ENCODE results near the gene CSRP2.

The CSRP2 gene

DNA sequence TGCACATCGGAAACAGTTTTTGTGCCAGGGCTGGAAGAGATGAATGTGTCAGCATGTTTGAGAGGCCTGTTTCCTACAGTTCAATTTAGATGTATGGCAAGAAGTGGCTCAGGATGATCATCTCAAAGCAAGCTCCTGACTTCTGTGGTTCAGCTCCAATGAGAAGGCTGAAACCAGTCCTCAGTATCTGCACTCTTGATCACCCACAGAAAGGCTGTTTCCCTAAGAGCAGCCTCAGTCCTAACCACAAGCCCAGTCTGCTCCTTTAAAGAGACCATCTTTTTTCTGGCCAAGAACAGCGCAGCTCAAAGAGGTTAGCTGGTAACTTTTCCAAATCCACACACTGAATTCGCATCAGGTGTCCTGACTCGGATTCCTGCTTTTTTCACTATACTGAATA is 19.2 kb downstream of the CSRP2 start:
- no peak for DNase-seq

DNA sequence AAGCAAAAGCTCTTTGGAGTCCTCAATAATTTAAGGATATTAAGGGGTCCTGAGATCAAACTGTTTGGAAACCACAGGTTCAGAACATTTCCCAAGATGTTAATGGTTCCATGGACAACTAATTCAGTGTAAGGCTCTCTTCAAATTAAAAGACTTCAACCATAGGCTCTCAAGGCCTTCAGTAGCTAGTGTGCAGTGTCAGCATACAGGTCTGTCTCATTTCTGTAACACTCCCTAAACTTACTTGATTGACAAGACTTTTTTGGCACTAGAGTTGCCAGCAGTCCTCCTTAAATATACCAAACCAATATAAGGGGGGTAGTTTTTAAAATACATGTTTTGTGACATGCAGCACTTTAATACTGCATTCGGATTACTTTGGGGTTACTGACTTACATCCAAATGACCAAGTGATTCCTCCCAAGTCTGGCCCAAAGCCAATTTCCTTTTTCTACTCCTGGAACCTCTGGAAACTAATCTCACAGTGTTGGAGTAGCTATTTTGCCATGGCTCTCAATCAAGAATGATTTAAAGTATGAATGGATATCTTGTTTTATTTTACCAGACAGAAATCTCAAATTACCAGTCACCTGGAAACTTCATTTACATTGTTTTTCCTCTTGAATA is 22.7 kb downstream of the CSRP2 start:
- DNase-seq = no peak

DNA sequence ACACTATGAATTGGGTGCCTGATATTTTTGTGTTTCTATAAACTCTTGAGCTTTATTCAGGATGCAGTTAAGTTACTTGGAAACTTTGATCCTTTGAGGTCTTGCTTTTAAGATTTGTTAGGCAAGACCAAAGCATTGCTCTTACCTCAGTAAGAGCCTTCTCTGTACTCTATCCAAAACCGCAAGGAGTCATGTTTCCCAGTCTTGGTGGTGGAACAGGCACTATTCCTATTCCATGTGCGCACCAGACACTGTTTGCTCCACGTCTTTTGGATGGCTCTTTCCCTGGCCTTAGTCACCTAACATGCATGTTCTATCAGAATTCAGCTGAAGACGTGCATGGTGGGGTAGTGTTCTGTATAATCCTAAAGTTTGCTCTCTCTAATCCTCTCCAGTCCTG is 23.5 kb downstream of the CSRP2 start:
- DNase-seq = no peak

DNA sequence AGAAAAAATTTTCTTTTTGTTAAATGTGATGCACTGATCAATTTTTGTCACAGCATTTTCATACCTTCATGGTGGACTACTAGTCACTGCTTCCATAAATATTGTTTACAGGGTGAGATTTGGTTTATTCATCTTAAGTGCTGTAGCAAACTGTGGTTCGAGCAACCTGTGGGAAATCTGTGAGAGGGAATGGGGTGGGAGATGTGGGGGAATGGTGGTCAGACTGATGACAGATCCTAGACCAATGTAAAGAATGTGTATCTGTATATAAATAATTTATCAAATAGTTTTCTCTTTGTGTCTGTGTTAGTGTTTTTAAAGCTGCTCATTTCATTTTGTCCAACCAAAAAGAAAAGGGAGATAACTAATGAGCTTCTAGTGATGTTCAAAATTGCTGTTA is 26.7 kb downstream of the CSRP2 start:
- DNase-seq = no peak

DNA sequence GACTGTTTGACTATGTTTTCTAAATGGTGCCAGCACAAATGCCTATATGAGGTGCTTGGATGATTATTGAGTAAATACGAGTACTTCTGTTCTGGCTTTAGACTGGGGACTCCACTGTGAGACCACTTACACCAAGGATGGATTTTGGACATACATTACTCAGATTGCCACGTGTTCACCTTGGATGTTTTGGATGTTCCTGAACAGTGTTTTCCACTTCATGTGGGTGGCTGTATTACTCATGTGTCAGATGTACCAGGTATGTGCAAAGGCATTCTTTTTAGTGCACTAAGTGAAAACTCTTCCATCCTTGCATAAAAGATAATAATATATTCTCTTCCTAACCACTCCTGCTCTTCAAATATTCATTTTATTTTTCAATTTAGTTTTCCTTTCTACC is 30.7 kb downstream of the CSRP2 start:
- DNase-seq = no peak

DNA sequence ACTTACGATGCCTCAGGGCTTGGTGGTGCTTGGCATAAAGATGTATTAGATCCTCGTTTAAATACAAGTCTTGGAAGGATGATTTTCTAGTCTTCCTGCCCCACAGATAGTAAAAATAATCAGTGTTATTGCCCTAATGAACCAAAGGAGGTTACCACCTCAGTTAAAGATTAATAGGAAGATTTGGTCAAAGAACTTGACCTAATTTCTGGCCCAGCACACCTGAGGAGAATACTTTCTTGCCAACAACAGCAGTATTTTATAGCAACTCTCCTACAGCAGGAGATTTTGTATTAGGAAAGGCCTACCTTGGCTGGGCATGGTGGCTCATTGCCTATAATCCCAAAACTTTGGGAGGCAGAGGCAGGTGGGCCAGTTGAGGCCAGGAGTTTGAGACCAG is 31.6 kb downstream of the CSRP2 start:
- DNase-seq = no peak

DNA sequence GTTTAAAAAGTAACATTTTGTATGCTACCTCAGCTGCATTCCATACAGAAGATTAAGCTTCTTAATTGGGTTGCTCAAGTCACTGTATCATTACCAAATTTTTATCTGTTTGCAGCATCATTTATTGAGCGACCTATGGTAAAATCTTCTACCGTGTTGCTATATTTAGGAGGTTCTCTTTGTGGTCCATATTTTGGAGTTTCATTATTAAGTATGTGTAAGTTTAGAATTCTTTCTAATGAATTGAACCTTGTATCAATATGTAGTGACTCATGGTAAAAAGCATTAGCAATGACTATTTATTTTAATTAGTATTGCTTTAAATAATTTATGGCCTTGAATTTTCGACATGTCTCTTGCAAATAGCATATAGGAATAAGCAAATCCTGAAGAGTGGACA is 42.2 kb downstream of the CSRP2 start:
- no peak for DNase-seq

DNA sequence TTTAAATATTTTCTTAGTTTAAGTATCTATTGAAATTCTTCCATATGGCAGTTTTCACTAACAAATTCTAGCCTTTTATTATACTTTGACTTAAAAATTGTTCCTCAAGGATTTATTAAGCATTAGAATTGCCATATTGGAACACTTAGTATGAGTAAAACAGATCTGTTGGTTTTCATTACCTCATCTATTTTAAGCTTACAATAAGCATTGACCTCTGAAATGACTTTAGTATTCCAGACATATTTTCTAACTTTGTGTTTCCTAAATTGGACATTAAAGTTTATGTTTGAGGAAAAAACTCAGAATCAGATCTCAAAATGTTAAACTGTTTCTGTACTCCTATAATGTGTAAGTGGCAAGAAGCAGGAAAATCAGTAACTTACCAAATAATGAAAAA is 48.4 kb downstream of the CSRP2 start:
- DNase-seq = no peak

DNA sequence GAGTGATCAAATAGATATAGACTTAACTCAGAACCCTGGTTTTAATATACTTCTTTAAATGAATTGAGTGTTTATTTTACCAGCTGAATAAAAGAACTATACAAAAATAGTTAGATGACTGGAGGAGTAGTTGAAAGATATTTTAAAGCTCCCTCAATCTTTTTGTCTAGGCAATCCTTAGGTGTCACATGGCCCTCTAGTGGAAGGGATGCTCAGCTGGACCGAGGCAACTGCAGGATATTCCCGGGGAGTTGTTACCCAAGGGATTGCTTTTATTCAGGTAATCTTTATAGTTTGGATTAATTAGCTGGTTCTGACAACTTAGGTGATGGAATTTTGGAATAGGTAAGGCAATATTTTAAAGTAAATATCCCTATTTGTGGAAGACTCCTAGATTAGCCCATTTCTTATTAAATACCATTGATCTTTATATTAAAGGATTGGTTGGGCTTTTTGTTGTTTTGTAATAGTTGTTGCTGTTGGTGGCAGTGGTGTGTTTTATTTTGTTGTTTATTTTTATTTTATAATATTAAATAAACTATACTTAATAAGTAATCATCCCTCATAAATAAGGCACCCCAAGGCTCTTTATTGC is 57.8 kb downstream of the CSRP2 start:
- DNase-seq = no peak

DNA sequence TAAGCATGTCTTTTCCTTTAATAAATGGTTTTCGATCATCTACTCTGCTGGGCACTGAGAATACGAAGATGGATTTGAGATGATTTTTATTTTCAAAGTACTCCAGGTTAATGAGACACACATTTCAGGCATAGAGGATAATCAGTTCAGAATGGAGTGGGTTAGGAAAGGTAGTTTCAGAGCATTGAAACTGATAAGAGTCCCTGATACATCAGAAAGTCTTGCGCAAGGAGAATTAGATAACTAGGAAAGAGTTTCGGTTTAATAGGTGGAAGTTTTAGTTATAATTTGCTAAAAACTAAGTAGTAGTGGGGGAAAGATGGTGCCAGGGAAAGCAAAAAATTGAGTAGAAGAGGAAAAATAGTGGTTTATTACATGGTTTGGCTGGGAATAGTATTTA is 64.8 kb downstream of the CSRP2 start:
- no peak for DNase-seq

DNA sequence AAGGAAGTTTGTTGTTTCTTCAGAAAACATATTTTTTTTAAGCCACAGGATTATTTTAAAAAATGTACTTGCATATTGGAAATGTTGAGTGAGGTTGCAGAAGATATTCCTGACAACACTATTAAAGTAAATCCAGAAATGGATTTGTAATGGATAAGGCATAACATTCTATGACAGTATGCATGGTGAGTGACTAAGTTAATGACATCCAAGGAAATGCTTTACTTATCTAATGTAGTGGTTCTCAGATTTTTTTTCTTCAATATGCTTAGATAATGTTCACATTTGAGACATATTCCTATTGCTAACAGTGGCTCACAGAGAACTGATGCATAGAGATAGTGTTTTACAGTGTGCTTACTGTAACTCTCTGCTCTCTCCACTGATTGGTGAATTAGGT is 65.6 kb downstream of the CSRP2 start:
- no peak for DNase-seq

DNA sequence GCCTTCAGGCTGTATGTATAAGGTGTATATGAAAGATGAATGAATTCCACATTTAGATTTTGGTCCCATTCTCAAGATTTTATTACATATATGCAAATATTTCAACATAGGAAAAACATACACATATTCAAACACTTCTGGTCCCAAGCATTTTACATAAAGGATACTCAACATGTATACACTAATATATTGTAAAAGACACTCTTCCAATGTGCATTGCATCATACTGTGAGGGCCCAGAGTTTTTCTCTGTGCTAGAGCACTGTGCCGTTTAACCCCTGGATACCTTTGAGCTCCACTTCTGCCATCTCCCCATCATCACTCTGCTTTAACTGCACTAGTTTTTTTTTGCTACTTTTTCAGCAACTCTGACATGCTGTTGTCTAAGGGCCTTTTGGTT is 66.8 kb downstream of the CSRP2 start:
- no peak for DNase-seq

DNA sequence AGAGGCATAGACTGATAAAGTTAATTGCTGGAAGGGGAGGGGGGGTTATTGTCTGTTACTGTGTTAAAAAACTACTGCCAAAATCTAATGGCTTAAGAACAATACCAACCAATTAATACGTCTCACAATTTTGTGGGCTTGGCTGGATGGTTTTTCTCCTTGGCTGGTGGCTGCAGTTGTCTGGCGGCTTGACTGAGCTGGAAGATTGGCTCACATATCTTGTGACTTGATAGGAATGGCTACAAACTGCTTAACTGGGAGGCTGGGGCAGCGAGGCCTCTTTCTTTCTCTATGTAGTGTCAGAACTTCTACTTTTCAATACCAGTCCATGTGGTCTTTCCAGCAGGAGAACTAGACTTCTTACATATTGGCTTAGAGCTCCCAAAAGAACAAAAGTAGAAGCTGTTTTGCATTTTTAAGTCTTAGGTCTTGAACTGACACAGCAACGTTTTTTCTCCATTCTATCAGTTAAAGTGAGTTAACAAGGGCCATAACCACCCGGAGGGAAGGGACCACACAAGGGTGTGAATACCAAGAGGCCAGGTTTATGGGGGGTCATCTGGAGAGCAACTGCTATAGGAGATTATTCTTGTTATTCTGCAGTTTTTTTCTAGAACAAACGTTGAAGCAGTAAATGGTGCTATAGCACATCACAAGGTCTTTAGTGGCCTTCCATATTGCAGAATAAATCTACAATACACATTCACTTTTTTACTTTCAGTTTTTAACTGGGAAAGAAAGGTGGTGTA is 68.0 kb downstream of the CSRP2 start:
- no peak for DNase-seq

Measured in NCI-H1694 (cell line).